ENCODE data around the gene P2RY11.

DNA sequence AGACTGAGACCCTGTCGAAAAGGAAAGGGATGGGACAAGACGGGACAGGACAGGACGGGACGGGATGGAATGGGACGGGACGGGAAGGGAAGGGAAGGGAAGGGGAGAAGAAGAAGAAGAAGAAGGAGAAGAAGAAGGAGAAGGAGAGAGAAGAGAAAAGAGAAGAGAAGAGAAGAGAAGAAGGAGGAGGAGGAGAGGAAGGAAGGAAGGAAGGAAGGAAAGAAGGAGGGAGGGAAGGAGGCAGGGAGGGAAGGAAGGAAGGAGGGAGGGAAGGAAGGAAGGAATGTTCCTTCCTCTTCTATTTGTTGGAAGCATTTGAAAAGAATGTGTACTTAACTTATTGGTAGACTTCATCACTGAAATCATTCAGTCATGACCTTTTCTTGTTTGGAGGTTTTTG is 35.0 kb upstream of the P2RY11 start:
- TF ChIP-seq, protein P1, sequence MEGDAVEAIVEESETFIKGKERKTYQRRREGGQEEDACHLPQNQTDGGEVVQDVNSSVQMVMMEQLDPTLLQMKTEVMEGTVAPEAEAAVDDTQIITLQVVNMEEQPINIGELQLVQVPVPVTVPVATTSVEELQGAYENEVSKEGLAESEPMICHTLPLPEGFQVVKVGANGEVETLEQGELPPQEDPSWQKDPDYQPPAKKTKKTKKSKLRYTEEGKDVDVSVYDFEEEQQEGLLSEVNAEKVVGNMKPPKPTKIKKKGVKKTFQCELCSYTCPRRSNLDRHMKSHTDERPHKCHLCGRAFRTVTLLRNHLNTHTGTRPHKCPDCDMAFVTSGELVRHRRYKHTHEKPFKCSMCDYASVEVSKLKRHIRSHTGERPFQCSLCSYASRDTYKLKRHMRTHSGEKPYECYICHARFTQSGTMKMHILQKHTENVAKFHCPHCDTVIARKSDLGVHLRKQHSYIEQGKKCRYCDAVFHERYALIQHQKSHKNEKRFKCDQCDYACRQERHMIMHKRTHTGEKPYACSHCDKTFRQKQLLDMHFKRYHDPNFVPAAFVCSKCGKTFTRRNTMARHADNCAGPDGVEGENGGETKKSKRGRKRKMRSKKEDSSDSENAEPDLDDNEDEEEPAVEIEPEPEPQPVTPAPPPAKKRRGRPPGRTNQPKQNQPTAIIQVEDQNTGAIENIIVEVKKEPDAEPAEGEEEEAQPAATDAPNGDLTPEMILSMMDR (IDR thresholded peaks at IDR 0.05): no peak
- TF ChIP-seq POLR2A (IDR thresholded peaks at IDR 0.05): no peak
